Right ventricle myocardium inferior (tissue), 1 donor: ENCODE data around the gene MYL5. TPM values are rescaled to one million over a fixed set of nuclear protein-coding genes. Genes with fewer than 3 reads are reported as not detected.
A peak's percentile ranks its signal among the peaks of the same experiment; 100 is the strongest.

ENCODE experiments used
- ATAC-seq: fragments of 200-7000 bp; cut with Tn5 transposase; one replicate; pipeline ENCODE4 v1.9.1; 2020; ENCODE audit warnings: mild to moderate bottlenecking, moderate library complexity
- DNase-seq: peaks from one replicate; pipeline ENCODE4 v3.0.0; 2021; ENCODE audit errors: missing footprints
- intact Hi-C: fragments of 100-400 bp; cut with DNase I; formaldehyde crosslinking; loops from one replicate; pipeline ENCODE4 v1.11.0; 2022
- total RNA-seq: library from RNA; stranded (reverse); fragmentation: NEBNext Ultra II Directional; extraction: Animal tissue kit (Norgen Biotek cat#: 25700); gene quantifications from one replicate; pipeline ENCODE4 v1.2.1, GENCODE V29; 2021
- donor health status: DM: no; HTN: yes; CAD: no; lungs with severe emphysema.

The MYL5 gene
- total RNA-seq, 1 donor from 2014 or later, result 3.9 TPM

GRCh38 chr4:712916-713632 lies 38.7 kb downstream of the MYL5 start:
- ATAC-seq, result peak; percentile 14
- no peak for DNase-seq
- intact Hi-C loops, result no loop called here

- intact Hi-C loops, result no loop called here
- ATAC-seq, result no peak
- DNase-seq, result no peak
Observed at GRCh38 chr4:714087-714486, 39.7 kb downstream of the MYL5 start.

DNA sequence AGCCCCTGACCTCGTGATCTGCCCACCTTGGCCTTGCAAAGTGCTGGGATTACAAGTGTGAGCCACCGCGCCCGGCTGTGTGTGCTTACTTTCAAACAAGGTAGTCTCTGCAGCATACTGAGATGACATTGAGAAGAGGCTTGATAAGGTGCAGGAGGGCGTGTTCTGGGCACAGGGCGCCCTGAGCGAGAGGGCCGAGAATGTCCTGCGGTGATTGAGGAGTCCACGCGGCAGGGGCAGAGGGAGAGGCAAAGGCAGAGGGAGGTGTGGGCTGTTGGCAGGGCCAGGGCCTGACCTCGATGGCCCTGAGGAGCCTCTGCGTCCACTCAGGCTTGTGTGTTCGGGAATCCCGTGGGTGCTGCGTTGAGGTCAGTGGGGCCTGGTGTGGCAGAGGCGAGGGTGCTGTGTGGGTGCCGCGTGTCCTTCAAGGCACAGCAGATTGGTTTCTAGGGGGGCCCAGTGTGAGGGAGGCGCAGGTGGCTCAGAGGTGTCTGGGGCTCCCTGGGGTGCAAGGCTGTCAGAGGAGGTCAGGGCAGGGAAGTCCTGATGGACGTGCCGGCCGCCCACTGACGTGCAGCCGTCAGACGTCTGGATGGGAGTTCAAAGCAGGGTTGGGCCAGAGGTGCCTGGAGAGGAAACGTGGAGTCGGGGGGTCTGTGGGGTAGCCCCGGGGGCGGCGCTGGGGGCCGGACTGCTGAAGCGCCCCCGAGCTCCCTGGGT lies 43.4 kb downstream of the MYL5 start:
- DNase-seq, result peak; percentile 53
- ATAC-seq, result peak; percentile 57
- intact Hi-C loops, result no loop called here

GRCh38 chr4:718460-718859 lies 44.1 kb downstream of the MYL5 start:
- ATAC-seq (no peak), DNase-seq (peak; percentile 60)
- intact Hi-C loops, result no loop called here

DNA sequence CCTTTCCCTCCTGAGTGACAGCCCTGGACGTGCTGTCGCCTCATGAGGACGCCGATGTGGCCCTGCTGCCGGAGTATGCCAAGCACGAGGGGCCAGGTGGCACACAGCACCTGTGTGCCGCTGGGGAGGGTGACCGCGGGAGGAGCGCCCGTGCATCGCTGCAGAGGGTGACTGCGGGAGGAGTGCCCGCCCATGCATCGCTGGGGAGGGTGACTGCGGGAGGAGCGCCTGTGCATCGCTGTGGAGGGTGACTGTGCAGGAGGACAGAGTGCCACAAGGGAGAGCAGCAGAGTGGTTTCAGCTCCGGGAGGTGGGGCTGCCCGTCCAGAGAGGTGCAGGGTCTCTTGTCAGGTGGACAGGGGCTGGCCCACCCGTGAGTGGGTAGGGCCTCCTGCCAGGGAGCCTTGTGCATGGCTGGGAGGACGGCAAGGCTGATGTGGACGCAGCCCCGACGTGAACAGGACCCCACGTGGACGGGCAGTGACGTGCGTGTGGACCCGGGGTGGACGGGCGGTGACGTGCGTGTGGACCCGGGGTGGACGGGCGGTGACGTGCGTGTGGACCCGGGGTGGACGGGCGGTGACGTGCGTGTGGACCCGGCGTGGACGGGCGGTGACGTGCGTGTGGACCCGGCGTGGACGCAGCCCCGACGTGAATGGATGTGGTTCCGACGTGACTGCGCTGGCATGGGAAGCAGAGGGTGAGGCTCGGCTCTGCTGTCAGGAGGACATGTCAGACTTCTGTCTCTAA lies 45.9 kb downstream of the MYL5 start:
- DNase-seq (peak; percentile 52), ATAC-seq (no peak)
- intact Hi-C loops, result no loop called here

- intact Hi-C loops, result no loop called here
- ATAC-seq (no peak), DNase-seq (peak; percentile 59)
Observed at GRCh38 chr4:721261-722168, 47.2 kb downstream of the MYL5 start.

GRCh38 chr4:722169-722725 lies 47.9 kb downstream of the MYL5 start:
- no peak for ATAC-seq
- intact Hi-C loops, result no loop called here
- DNase-seq, result no peak

DNA sequence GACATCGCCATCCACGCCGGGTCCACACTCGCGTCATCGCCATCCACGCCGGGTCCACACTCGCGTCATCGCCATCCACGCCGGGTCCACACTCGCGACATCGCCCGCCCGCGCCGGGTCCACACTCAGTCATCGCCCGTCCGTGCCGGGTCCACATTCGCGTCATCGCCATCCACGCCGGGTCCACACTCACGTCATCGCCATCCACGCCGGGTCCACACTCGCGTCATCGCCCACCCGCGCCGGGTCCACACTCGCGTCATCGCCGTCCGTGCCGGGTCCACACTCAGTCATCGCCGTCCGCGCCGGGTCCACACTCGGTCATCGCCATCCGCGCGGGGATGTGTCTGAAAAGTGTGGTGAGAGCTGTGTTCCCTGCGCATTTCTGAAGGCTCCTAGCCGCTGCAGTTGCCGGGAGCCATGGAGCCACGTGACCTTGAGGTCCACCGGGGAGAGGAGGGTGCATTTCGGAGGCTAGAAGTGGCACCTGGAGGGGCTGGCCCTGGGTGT lies 48.6 kb downstream of the MYL5 start:
- ATAC-seq (no peak), DNase-seq (peak; percentile 18)
- intact Hi-C loops, result no loop called here

GRCh38 chr4:723751-724530 lies 49.6 kb downstream of the MYL5 start:
- no peak for ATAC-seq
- DNase-seq, result peak; percentile 57
- intact Hi-C loops, result no loop called here

GRCh38 chr4:725391-726234 lies 51.3 kb downstream of the MYL5 start:
- intact Hi-C loops, result no loop called here
- no peak for DNase-seq

GRCh38 chr4:726235-726787 lies 52.0 kb downstream of the MYL5 start:
- DNase-seq, result no peak
- peak; percentile 42 for ATAC-seq
- intact Hi-C loops, result no loop called here

More at GRCh38 chr4:725391-726234, 51.3 kb downstream of the MYL5 start:
- no peak for ATAC-seq

DNA sequence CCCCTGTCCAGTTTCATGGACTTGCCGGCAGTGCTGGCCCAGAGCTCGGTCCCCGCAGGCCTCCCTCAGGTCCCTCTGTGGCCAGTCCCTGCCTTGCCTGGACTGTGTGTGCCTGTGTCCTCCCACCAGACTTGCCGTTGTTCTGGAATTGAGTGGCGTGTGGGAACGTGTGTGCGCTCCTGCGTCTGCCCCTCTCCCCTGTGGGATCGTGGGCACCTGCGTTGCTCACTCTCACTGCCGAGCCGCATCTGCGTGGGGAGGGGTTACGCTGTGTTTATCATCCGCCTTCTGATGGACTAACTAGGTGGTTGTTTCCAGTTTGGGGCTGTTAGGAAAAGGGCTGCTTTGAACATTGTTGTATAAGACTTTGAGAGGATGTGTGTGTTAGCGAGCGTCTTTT lies 52.5 kb downstream of the MYL5 start:
- ATAC-seq (peak; percentile 41), DNase-seq (no peak)
- intact Hi-C loops, result no loop called here

GRCh38 chr4:727576-727975 lies 53.2 kb downstream of the MYL5 start:
- intact Hi-C loops, result no loop called here
- ATAC-seq (no peak), DNase-seq (no peak)

DNA sequence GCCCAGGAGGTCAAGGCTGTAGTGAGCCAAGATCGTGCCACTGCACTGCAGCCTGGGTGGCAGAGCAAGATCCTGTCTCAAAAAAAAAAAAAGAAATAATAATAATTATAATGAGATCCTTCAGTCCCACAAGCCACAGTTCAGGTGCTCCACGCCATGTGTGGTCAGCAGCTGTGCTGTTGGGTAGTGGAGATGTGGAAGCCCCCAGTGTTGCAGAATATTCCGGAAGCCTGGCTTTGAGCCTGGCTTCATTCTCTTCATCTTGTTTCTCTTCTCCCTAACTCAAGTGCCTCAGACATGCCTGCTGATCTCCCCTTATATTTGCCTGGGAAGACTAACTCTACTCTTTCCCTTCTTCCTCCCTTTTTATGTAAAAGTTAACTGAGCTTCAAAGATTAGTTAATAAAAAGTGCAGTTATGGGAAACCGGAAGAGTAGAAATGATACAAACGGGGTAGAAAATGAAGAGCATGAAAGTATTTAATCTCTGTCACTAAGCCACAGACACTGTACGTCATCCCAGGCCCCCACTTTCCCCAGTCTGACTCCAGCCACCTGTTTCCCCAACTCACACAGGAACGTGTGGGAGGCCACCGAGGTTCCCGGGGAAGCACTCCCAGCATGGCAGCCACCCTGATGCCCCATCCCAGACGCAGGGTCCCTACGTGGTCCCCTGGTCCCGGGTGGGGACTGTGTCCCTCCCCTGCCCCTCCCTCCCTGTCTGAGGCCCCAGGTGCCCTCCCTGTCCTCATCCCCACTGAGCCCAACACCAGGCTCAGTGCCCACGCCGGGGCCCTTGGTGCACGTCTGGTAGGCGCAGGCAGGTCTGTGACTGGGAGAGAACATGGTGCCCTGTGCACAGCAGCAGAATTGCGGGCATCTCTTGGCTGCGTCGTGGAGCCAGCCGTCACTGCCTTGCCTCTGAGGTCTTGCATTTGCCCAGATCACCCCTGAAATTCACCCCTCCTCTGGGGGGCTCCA lies 55.3 kb downstream of the MYL5 start:
- no peak for ATAC-seq
- no peak for DNase-seq
- intact Hi-C loops, result no loop called here

- ATAC-seq, result no peak
Observed at GRCh38 chr4:730511-730910, 56.2 kb downstream of the MYL5 start.

More at GRCh38 chr4:730511-730910, 56.2 kb downstream of the MYL5 start:
- no peak for DNase-seq
- intact Hi-C loops, result no loop called here
